Measurements from ENCODE around the gene NR2C2. TPM values are rescaled to one million over a fixed set of nuclear protein-coding genes. Genes with fewer than 3 reads are reported as not detected.
A peak's percentile ranks its signal among the peaks of the same experiment; 100 is the strongest.

The NR2C2 gene
- total and polyA plus RNA-seq, 10 of the 15 experiments (the other 5 are each of a cell fraction or from before 2014, with no cell fraction given) = 2.7 to 30.3 (median 18.3) TPM

DNA sequence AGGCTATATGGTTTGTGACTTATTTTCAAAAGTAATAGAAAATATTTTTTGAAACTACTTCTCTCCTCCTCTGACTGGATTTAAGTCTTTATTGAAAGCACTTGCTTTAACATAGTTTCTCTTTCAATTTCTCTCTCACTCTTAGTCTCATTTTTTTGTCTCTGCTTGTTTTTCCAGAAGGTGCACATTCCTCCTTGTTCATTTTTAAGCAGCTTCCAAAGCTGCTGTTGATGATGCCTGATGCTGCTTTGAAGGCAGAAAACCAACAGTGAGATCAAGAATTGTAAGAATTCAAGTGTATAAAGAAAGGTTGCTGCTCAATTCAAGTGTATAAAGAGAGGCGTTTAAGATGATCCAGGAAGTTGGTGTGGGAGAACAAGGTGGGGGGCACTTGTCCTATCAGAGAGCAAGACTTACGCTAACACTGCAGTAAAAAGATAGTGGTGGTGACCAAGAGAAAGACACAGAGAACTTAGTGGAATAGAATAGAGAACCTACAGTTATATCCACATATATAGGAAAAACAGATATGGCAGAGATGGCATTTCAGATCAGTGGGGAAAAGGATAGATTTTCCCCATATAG, 12.1 kb downstream of the NR2C2 start (continued):
- TF ChIP-seq, protein P1, sequence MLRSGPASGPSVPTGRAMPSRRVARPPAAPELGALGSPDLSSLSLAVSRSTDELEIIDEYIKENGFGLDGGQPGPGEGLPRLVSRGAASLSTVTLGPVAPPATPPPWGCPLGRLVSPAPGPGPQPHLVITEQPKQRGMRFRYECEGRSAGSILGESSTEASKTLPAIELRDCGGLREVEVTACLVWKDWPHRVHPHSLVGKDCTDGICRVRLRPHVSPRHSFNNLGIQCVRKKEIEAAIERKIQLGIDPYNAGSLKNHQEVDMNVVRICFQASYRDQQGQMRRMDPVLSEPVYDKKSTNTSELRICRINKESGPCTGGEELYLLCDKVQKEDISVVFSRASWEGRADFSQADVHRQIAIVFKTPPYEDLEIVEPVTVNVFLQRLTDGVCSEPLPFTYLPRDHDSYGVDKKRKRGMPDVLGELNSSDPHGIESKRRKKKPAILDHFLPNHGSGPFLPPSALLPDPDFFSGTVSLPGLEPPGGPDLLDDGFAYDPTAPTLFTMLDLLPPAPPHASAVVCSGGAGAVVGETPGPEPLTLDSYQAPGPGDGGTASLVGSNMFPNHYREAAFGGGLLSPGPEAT (IDR thresholded peaks at IDR 0.05; ENCODE audit: low read depth) = 0 out of 2 replicates have a peak, but pooled peaks have one; percentile 26

DNA sequence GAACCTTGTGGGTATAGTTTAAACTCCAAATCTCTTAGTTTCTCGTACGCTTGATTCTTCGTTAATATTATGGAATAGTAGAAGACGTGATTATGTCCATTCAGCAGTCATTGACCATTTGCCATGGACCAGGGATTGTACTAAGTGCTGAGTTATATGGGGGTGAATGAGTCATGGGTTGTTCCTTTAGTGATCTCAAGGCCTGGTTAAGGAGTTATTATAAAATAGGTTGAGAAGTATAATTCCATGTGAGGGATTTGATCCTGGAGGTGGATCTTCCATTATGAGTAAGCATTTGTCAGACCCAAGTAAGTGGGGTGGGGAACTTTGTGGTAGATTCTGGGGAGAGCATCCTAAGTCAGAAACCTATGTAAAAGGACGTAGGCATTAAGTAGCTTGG, 15.4 kb downstream of the NR2C2 start:
- TF ChIP-seq, protein P2, sequence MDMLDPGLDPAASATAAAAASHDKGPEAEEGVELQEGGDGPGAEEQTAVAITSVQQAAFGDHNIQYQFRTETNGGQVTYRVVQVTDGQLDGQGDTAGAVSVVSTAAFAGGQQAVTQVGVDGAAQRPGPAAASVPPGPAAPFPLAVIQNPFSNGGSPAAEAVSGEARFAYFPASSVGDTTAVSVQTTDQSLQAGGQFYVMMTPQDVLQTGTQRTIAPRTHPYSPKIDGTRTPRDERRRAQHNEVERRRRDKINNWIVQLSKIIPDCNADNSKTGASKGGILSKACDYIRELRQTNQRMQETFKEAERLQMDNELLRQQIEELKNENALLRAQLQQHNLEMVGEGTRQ (IDR thresholded peaks at IDR 0.05; ENCODE audit: borderline replicate concordance, low read depth, low read length) = no peak
- TF ChIP-seq FOXM1 (IDR thresholded peaks at IDR 0.05; ENCODE audit: low read depth, low read length) (no peak), CBX3 (IDR thresholded peaks at IDR 0.05; ENCODE audit: borderline replicate concordance, low read depth) (no peak)
- TF ChIP-seq, protein P3, sequence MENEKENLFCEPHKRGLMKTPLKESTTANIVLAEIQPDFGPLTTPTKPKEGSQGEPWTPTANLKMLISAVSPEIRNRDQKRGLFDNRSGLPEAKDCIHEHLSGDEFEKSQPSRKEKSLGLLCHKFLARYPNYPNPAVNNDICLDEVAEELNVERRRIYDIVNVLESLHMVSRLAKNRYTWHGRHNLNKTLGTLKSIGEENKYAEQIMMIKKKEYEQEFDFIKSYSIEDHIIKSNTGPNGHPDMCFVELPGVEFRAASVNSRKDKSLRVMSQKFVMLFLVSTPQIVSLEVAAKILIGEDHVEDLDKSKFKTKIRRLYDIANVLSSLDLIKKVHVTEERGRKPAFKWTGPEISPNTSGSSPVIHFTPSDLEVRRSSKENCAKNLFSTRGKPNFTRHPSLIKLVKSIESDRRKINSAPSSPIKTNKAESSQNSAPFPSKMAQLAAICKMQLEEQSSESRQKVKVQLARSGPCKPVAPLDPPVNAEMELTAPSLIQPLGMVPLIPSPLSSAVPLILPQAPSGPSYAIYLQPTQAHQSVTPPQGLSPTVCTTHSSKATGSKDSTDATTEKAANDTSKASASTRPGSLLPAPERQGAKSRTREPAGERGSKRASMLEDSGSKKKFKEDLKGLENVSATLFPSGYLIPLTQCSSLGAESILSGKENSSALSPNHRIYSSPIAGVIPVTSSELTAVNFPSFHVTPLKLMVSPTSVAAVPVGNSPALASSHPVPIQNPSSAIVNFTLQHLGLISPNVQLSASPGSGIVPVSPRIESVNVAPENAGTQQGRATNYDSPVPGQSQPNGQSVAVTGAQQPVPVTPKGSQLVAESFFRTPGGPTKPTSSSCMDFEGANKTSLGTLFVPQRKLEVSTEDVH (IDR thresholded peaks at IDR 0.05; ENCODE audit: low read depth, partially characterized antibody) = no peak
- TF ChIP-seq, protein P4, sequence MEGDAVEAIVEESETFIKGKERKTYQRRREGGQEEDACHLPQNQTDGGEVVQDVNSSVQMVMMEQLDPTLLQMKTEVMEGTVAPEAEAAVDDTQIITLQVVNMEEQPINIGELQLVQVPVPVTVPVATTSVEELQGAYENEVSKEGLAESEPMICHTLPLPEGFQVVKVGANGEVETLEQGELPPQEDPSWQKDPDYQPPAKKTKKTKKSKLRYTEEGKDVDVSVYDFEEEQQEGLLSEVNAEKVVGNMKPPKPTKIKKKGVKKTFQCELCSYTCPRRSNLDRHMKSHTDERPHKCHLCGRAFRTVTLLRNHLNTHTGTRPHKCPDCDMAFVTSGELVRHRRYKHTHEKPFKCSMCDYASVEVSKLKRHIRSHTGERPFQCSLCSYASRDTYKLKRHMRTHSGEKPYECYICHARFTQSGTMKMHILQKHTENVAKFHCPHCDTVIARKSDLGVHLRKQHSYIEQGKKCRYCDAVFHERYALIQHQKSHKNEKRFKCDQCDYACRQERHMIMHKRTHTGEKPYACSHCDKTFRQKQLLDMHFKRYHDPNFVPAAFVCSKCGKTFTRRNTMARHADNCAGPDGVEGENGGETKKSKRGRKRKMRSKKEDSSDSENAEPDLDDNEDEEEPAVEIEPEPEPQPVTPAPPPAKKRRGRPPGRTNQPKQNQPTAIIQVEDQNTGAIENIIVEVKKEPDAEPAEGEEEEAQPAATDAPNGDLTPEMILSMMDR (IDR thresholded peaks at IDR 0.05 in 2 of 3, conservative IDR thresholded peaks at IDR 0.05 in 1 of 3; ENCODE audit: control insufficient read depth in 2 of 3, extremely low read depth in 1 of 3, insufficient read depth in 1 of 3, low read depth in 3 of 3, low read length in 3 of 3) = no peak
- H2AFZ ChIP-seq (ENCODE audit: control insufficient read depth, low read depth, low read length) = no peak overlapping the region
- DNase-seq (ENCODE audit: low read depth, low spot score) (no peak), FAIRE-seq (no peak), ATAC-seq (no peak)
- CTCF ChIA-PET = no interaction called here
- BruUV-seq (replicated peaks) = no TSS peak
- H3K9ac ChIP-seq (ENCODE audit: control insufficient read depth, insufficient read depth, low read length) = no peak overlapping the region
- H3K4me2 ChIP-seq (ENCODE audit: control insufficient read depth, insufficient read depth) = no peak overlapping the region
- H3K27ac ChIP-seq (ENCODE audit: control insufficient read depth, insufficient read depth) = no peak overlapping the region
- WGBS (ENCODE audit: insufficient coverage, insufficient replicate concordance, low lambda C conversion rate, missing lambda C conversion rate) = 92% methylated on average over 5 of the region's 5 CpGs
- peaks cover 6% of the 10 kb centered on the region for H3K9me3 ChIP-seq (replicated peaks; ENCODE audit: control insufficient read depth, insufficient read depth, low read length)
- peaks cover 32% of the 10 kb centered on the region for H3K79me2 ChIP-seq (ENCODE audit: control insufficient read depth, insufficient read depth, low read length)
- in situ Hi-C loops (cut with MboI) (no loop called here), intact Hi-C loops (cut with micrococcal nuclease; ENCODE audit: unreplicated experiment) (no loop called here)
- no peaks in the 10 kb centered on the region for H3K27me3 ChIP-seq (replicated peaks in 1 of 2; ENCODE audit: control insufficient read depth in 2 of 2, insufficient read depth in 2 of 2, low read length in 1 of 2)
- no peaks in the 10 kb centered on the region for H4K20me1 ChIP-seq (ENCODE audit: control insufficient read depth, insufficient read depth)
- H3K36me3 ChIP-seq (ENCODE audit: control insufficient read depth in 2 of 2, insufficient read depth in 2 of 2, low read length in 1 of 2) = peaks cover 2 to 6% of the 10 kb centered on the region in 2 experiments; a peak in 3 of 4 replicates
- H3K4me3 ChIP-seq = no peak overlapping the region
- RAD21 ChIA-PET (ENCODE audit: unreplicated experiment) = no interaction called here
- SMC1A ChIA-PET (ENCODE audit: uncharacterized antibody, unreplicated experiment) = interaction anchor here (2.2 kb wide), 1 partner anchor 13 kb away, joined by 6 read pairs; no protein-coding TSS in a partner anchor
- POLR2A ChIA-PET = no interaction called here
- peaks cover 8% of the 10 kb centered on the region for H3K4me1 ChIP-seq (ENCODE audit: control insufficient read depth, insufficient read depth, low read length)
